DND-41 (cell line): ENCODE data around the gene RIC8A.

Experiments used
- ATAC-seq: fragments of 200-7000 bp; cut with Tn5 transposase; 3 replicates; pipeline ENCODE4 v1.9.1; 2021; ENCODE audit warnings: low read depth; ENCODE audit not compliant: insufficient read depth
- DNase-seq: peaks from one replicate; pipeline ENCODE4 v3.0.0-alpha.2; 2020
- H2AFZ ChIP-seq: 2 replicates; pipeline ENCODE4 v1.6.0; 2012; ENCODE audit warnings: low read depth, low read length
- H3K27ac ChIP-seq: 2 replicates; pipeline ENCODE4 v1.5.1; 2012; ENCODE audit warnings: low read length, inconsistent platforms
- H3K27me3 ChIP-seq: fragments of 200-600 bp; sonication (generic); 2 replicates; pipeline ENCODE4 v1.6.0; 2012; ENCODE audit warnings: low read length, mild to moderate bottlenecking, inconsistent platforms; ENCODE audit not compliant: insufficient read depth, poor library complexity
- H3K36me3 ChIP-seq: 2 replicates; pipeline ENCODE4 v1.5.1; 2012; ENCODE audit warnings: low read length, inconsistent platforms; ENCODE audit not compliant: insufficient read depth
- H3K4me1 ChIP-seq: 2 replicates; pipeline ENCODE4 v1.5.1; 2012; ENCODE audit warnings: mild to moderate bottlenecking, low read length; ENCODE audit not compliant: insufficient read depth
- H3K4me2 ChIP-seq: 2 replicates; pipeline ENCODE4 v1.6.0; 2012; ENCODE audit warnings: mild to moderate bottlenecking, moderate library complexity, low read length, inconsistent platforms; ENCODE audit not compliant: insufficient read depth
- H3K4me3 ChIP-seq, 2 experiments: fragments of 200-600 bp in 1 of 2; shearing (Covaris generic) in 1 of 2; 2 replicates each; pipeline ENCODE4 v1.5.1; 2012 to 2016; ENCODE audit warnings: inconsistent platforms in 2 of 2, low read length in 2 of 2, mild to moderate bottlenecking in 2 of 2, low read depth in 1 of 2, moderate library complexity in 1 of 2
- H3K79me2 ChIP-seq: 2 replicates; pipeline ENCODE4 v1.6.0; 2012; ENCODE audit warnings: low read length, inconsistent platforms; ENCODE audit not compliant: insufficient read depth
- H3K9ac ChIP-seq: 2 replicates; pipeline ENCODE4 v1.6.0; 2012; ENCODE audit warnings: low read depth, mild to moderate bottlenecking, inconsistent platforms, low read length, moderate library complexity
- H3K9me3 ChIP-seq: 2 replicates; pipeline ENCODE4 v1.5.1; 2012; ENCODE audit warnings: low read length, moderate library complexity, mild to moderate bottlenecking, inconsistent platforms; ENCODE audit not compliant: insufficient read depth, severe bottlenecking
- H4K20me1 ChIP-seq: 2 replicates; pipeline ENCODE4 v1.6.0; 2012; ENCODE audit warnings: low read length; ENCODE audit not compliant: insufficient read depth
- CTCF ChIP-seq: IDR thresholded peaks from 2 replicates; pipeline ENCODE4 v1.5.1; 2012; ENCODE audit warnings: borderline replicate concordance, low read length, moderate library complexity, mild to moderate bottlenecking; ENCODE audit not compliant: poor library complexity, severe bottlenecking; ENCODE audit errors: extremely low read depth
- EZH2 ChIP-seq: IDR thresholded peaks from 3 replicates; pipeline ENCODE4 v1.6.1; 2012; ENCODE audit warnings: borderline replicate concordance, low read depth, mild to moderate bottlenecking, moderate library complexity, low read length, inconsistent platforms; ENCODE audit not compliant: severe bottlenecking

Gene RIC8A

DNA sequence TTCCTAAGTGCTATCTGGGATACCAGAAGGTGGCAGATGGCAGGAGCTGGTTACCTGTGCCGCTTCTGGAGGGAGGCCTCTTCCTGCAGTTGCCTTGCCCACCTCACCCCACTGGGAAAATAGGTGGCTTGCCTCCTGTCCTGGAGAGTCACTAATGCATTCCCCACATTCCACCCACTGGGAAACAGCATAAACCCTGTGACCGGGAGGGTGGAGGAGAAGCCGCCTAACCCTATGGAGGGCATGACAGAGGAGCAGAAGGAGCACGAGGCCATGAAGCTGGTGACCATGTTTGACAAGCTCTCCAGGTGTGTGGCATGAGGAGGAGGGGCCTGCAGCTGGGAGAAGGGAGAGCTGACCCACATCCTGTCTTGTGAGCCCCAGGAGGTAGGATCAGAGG lies 5.6 kb downstream of the RIC8A start:
- DNase-seq (peak; percentile 47), ATAC-seq (peak; percentile 9; the same call in 1 of the 3 replicates)
- H3K27ac ChIP-seq: peak overlapping the region; percentile 29; the same call in 1 of the 2 replicates
- TF ChIP-seq CTCF (no peak), EZH2 (no peak)
- no peak overlapping the region for H3K4me3 ChIP-seq
- H3K9me3 ChIP-seq: no peaks in the 10 kb centered on the region
- peaks cover 75% of the 10 kb centered on the region for H3K36me3 ChIP-seq
- peaks cover 32% of the 10 kb centered on the region for H3K79me2 ChIP-seq
- peaks cover 30% of the 10 kb centered on the region for H3K4me1 ChIP-seq
- H3K9ac ChIP-seq: no peak overlapping the region
- no peak overlapping the region for H3K4me2 ChIP-seq
- no peaks in the 10 kb centered on the region for H3K27me3 ChIP-seq
- peaks cover 51% of the 10 kb centered on the region for H4K20me1 ChIP-seq
- no peak overlapping the region for H2AFZ ChIP-seq

DNA sequence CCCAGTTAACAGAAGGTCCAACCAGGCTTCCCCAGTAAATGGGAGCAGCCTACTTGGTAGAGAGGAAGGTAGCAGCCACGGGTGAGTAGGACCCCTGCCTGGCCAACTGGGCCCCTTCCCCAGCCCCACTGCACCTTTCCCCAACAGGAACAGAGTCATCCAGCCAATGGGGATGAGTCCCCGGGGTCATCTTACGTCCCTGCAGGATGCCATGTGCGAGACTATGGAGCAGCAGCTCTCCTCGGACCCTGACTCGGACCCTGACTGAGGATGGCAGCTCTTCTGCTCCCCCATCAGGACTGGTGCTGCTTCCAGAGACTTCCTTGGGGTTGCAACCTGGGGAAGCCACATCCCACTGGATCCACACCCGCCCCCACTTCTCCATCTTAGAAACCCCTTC lies 6.6 kb downstream of the RIC8A start:
- no peaks in the 10 kb centered on the region for H3K27me3 ChIP-seq
- TF ChIP-seq EZH2: no peak
- no peak for TF ChIP-seq CTCF
- no peak overlapping the region for H3K4me3 ChIP-seq
- peaks cover 73% of the 10 kb centered on the region for H3K36me3 ChIP-seq
- ATAC-seq: no peak
- no peak for DNase-seq
- peaks cover 49% of the 10 kb centered on the region for H4K20me1 ChIP-seq
- H3K4me2 ChIP-seq: no peak overlapping the region
- H3K4me1 ChIP-seq: peaks cover 29% of the 10 kb centered on the region
- H3K27ac ChIP-seq: no peak overlapping the region
- H3K9ac ChIP-seq: no peak overlapping the region
- no peaks in the 10 kb centered on the region for H3K9me3 ChIP-seq
- H3K79me2 ChIP-seq: peaks cover 23% of the 10 kb centered on the region
- H2AFZ ChIP-seq: no peak overlapping the region

GRCh38 chr11:215581-216037 lies 8.1 kb downstream of the RIC8A start:
- Histone ChIP-seq H3K79me2 (peaks cover 8% of the 10 kb centered on the region; the same call in 1 of the 2 replicates), H3K4me3 (no peak overlapping the region), H3K4me2 (no peak overlapping the region), H3K27me3 (no peaks in the 10 kb centered on the region), H3K9ac (no peak overlapping the region), H3K4me1 (peaks cover 14% of the 10 kb centered on the region), H3K9me3 (no peaks in the 10 kb centered on the region), H3K27ac (no peak overlapping the region), H4K20me1 (peaks cover 34% of the 10 kb centered on the region), H2AFZ (no peak overlapping the region), H3K36me3 (peaks cover 58% of the 10 kb centered on the region)
- DNase-seq: no peak
- 0 out of 3 replicates have a peak, but pooled peaks have one; percentile 8 for ATAC-seq
- TF ChIP-seq EZH2 (no peak), CTCF (no peak)
